Kidney (tissue), 14 donors: ENCODE data around the gene PNLIPRP3. TPM values are rescaled to one million over a fixed set of nuclear protein-coding genes. Genes with fewer than 3 reads are reported as not detected.

Source experiments
- DNase-seq, 5 donors: peaks; one replicate each; pipeline ENCODE4 v3.0.0-alpha.2; 2013 to 2020
- FAIRE-seq: peaks from 2 replicates; lab custom pipeline; 2012; peaks lifted over from hg19 to GRCh38; lab: Jason Lieb, UNC
- H3K27ac ChIP-seq, 2 donors: one replicate each; pipeline ENCODE4 v1.7.0; 2013; ENCODE audit warnings: low read depth in 2 of 2, low read length in 2 of 2, inconsistent platforms in 1 of 2
- H3K27me3 ChIP-seq: one replicate; pipeline ENCODE4 v1.7.1; 2013; ENCODE audit warnings: low read length, inconsistent platforms; ENCODE audit not compliant: control insufficient read depth, insufficient read depth
- H3K36me3 ChIP-seq, 3 donors: one replicate each; pipeline versions ENCODE4 v1.7.0 to v1.7.1; 2013; ENCODE audit warnings: low read length in 3 of 3, control low read depth in 1 of 3, inconsistent platforms in 1 of 3; ENCODE audit not compliant: insufficient read depth in 3 of 3, control insufficient read depth in 2 of 3
- H3K4me1 ChIP-seq, 3 donors: one replicate each; pipeline versions ENCODE4 v1.7.0 to v1.7.1; 2013; ENCODE audit warnings: low read length in 3 of 3, inconsistent platforms in 1 of 3, low read depth in 1 of 3; ENCODE audit not compliant: control insufficient read depth in 2 of 3, insufficient read depth in 2 of 3
- H3K4me3 ChIP-seq, 3 donors: one replicate each; pipeline versions ENCODE4 v1.7.0 to v1.8.1; 2013; ENCODE audit warnings: low read length in 3 of 3, control low read depth in 1 of 3, inconsistent platforms in 1 of 3
- H3K9ac ChIP-seq, 3 donors: one replicate each; pipeline versions ENCODE4 v1.7.0 to v1.7.1; 2013; ENCODE audit warnings: low read length in 3 of 3, control low read depth in 1 of 3, inconsistent platforms in 1 of 3
- H3K9me3 ChIP-seq, 3 donors: one replicate each; pipeline versions ENCODE4 v1.7.0 to v1.7.1; 2013; ENCODE audit warnings: low read length in 3 of 3, control low read depth in 1 of 3, inconsistent platforms in 1 of 3; ENCODE audit not compliant: control insufficient read depth in 2 of 3, insufficient read depth in 1 of 3
- intact Hi-C: fragments of 100-400 bp; cut with DNase I; formaldehyde crosslinking; loops from one replicate; pipeline ENCODE4 v1.11.1; 2022
- polyA plus RNA-seq: library from polyadenylated mRNA; stranded (reverse); fragments of 350-450 nt; fragmentation: Illumina TruSeq; extraction: RNeasy Lipid Tissue Mini Kit (QIAGEN cat#74804); gene quantifications from one replicate; pipeline ENCODE4 v1.2.3, GENCODE V29; 2014; ENCODE audit warnings: low read depth, low replicate concordance; ENCODE audit not compliant: insufficient read depth
- total RNA-seq: library from RNA; stranded (reverse); fragmentation: NEBNext Ultra II Directional; extraction: Animal tissue kit (Norgen Biotek cat#: 25700); gene quantifications from one replicate; pipeline ENCODE4 v1.2.1, GENCODE V29; 2021
- TF ChIP-seq, protein P1 (sequence below): IDR thresholded peaks from 3 replicates; pipeline ENCODE4 v1.5.1; 2012; ENCODE audit warnings: mild to moderate bottlenecking, moderate library complexity, borderline replicate concordance; ENCODE audit not compliant: insufficient read depth; ENCODE audit errors: extremely low read depth
- donor health status: control.
- donor health status: control.
- donor health status: control.
- donor health status: control.
- donor health status: control.
- donor health status: DM: yes; HTN: yes; CAD: no.
- donor health status: Normal renal cell carcinoma (clear cell type).

The PNLIPRP3 gene
- total and polyA plus RNA-seq, 2 donors from 2014 or later, result not detected

GRCh38 chr10:116430288-116430687 lies 2.6 kb downstream of the PNLIPRP3 start:
- DNase-seq (no peak), FAIRE-seq (no peak)
- intact Hi-C loops, result no loop called here
- no peaks in the 10 kb centered on the region for H3K36me3 ChIP-seq
- peaks cover 0 to 3% (median 0%) of the 10 kb centered on the region in 3 donors for H3K9me3 ChIP-seq
- H3K9ac ChIP-seq, result no peak overlapping the region
- H3K4me3 ChIP-seq, result no peak overlapping the region
- H3K27me3 ChIP-seq, result no peaks in the 10 kb centered on the region
- no peak overlapping the region for H3K27ac ChIP-seq
- TF ChIP-seq, protein P1, sequence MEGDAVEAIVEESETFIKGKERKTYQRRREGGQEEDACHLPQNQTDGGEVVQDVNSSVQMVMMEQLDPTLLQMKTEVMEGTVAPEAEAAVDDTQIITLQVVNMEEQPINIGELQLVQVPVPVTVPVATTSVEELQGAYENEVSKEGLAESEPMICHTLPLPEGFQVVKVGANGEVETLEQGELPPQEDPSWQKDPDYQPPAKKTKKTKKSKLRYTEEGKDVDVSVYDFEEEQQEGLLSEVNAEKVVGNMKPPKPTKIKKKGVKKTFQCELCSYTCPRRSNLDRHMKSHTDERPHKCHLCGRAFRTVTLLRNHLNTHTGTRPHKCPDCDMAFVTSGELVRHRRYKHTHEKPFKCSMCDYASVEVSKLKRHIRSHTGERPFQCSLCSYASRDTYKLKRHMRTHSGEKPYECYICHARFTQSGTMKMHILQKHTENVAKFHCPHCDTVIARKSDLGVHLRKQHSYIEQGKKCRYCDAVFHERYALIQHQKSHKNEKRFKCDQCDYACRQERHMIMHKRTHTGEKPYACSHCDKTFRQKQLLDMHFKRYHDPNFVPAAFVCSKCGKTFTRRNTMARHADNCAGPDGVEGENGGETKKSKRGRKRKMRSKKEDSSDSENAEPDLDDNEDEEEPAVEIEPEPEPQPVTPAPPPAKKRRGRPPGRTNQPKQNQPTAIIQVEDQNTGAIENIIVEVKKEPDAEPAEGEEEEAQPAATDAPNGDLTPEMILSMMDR, result no peak
- no peaks in the 10 kb centered on the region for H3K4me1 ChIP-seq

- no peaks in the 10 kb centered on the region for H3K36me3 ChIP-seq
- no peaks in the 10 kb centered on the region for H3K4me1 ChIP-seq
- intact Hi-C loops, result no loop called here
- H3K27ac ChIP-seq, result no peak overlapping the region
- FAIRE-seq (no peak), DNase-seq (no peak)
- H3K4me3 ChIP-seq, result no peak overlapping the region
- TF ChIP-seq, protein P1, result no peak
- H3K27me3 ChIP-seq, result no peaks in the 10 kb centered on the region
- H3K9ac ChIP-seq, result no peak overlapping the region
- peaks cover 0 to 3% (median 0%) of the 10 kb centered on the region in 3 donors for H3K9me3 ChIP-seq
These were observed 4.0 kb downstream of the PNLIPRP3 start for GRCh38 chr10:116431598-116431997.

DNA sequence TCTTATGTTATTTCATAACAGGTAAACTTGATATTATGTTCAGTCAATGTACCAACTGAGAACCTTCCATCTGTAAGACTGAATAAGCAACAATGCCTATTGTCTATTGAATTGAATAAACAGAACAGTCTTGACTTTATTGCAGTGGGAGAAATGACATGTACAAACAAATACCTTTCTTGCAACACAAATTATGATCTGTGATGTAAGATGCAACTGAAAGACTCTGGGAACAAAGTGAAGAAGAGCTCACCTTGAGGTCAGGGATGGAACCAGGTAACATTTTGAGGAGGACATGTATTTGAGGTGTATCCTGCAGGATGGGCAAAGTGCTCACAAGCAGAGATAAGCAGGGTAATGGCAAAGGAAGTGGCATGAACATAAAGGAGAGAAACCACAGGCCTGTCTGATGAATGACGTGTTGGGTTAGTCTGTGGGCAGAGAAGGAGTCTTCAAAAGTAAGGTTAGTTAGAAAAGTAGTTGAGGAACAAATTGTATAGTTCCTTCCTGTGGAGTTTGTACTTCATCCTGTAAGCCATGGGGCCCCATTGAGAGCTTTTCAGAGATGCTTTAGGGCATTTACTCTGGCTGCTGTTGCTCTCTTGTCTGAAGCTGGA lies 9.5 kb downstream of the PNLIPRP3 start:
- TF ChIP-seq, protein P1, result no peak
- intact Hi-C loops, result no loop called here
- FAIRE-seq (no peak), DNase-seq (no peak)
- Histone ChIP-seq H3K9me3 (peaks cover 0 to 3% (median 0%) of the 10 kb centered on the region in 3 donors), H3K27me3 (no peaks in the 10 kb centered on the region), H3K36me3 (no peaks in the 10 kb centered on the region), H3K9ac (no peak overlapping the region), H3K4me3 (no peak overlapping the region), H3K4me1 (no peaks in the 10 kb centered on the region), H3K27ac (no peak overlapping the region)
